Activated naive CD4-positive, alpha-beta T cell treated with anti-CD3 and anti-CD28 coated beads, Interleukin-2, amount 50 U/mL, for 16 hours (primary cell): ENCODE measurements around the gene TMEM150C.

Source experiments
- DNase-seq: peaks from one replicate; pipeline ENCODE4 v3.0.0-alpha.2; 2020

TMEM150C gene

DNA sequence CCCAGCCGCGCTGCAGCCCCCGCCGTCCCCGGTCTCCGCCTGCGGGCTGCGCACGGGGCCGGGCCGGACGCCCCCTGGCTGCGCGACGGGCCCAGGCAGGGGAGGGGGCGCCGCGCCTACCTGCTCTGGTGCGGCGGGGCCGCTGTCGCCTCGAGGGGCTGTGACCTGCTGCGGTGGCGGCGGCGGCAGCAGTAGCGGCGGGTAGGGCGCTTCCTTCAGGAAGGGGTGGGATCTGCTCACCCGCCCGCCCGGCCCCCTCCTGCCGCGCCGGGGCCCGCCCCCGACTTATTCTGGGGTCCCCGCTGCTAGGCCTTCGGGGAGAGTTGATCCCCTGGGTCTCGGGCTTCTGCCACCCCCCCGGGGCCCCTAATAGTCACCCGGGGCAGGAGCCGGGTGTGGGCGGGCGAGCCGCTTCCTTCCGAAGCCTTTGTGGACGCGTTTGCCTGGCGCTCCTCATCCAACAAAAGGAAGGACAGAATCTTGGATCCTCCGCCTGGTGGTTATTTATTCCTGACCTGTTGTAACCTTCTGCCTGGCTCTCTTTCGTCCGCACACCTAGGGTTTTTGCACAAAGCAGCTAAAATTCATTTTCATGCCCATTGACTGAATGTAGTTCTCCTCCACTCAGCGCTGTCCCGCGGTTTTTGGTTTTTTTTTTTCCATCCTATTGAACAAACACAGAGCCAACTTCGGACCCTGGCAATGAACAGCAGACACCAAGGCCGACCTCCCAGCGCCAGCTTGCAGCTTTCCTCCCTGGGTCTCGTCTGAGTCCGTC, at the start of gene TMEM150C:
Gene TMEM150C, minus strand, starts transcription at position 203 of the 778 bp plus-strand sequence. CDS start 57,331 bp downstream, outside the sequence.
- no peak for DNase-seq

GRCh38 chr4:82611527-82611926, 49.7 kb upstream of the TMEM150C start:
- DNase-seq, result no peak

- no peak for DNase-seq
These were observed 48.3 kb upstream of the TMEM150C start for GRCh38 chr4:82610041-82610440.

- no peak for DNase-seq
These were observed 44.8 kb upstream of the TMEM150C start for GRCh38 chr4:82606622-82607021.

- DNase-seq, result no peak
These were observed 42.7 kb upstream of the TMEM150C start for GRCh38 chr4:82604522-82604921.

DNA sequence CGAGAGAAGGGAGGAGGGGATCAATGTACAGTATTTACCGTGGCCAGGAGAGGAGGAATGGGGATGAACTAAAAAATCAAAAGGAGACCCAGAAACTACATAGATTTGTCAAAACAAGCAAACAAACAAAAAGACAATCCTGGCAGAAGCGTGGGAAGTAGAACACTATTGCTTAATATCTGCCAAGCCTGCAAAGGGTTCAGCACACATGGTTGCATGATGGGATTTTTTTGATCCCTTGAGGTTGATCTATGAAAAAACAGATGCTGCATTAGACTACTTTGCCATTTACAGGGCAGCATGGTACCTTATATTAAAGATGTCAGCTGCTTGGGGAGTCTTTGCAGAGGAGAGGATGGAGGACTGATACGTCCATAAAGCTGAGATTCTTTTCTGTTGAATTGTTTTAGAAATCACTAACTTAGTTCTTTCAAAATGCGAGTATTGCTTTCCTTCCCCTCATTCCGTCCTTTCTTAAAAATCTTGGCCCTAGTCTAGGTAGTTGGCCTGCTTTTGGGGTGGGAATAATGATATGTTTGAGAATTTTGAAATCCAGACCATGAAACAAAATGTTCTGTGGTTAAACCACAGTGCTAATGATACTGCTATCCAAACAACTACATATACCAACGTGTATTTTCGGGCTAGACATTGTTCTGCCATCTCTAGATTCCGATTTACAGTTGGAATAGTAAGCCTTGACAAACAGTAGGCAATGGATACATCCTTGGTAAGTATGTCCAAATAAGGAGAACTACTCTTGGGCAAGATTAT, 39.6 kb upstream of the TMEM150C start:
- no peak for DNase-seq

DNA sequence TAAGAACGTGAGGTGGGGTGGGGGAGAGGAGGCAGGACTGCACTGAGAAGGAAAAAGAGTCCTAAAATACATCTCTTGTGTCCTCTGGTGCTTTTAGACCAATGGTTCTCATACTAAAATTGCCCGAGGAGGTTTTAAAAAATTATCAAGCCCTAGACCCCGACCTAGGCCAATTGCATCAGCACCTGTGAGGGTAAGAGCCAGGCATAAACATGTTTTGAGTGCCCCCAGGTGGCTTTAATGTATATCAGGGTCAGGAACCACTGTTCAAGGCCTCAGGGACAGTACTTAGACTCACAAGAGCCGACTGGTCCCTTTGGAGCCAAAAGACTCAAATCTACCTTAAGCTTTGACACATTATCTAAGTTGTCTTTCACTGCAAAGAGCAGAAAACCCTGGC, 37.5 kb upstream of the TMEM150C start:
- no peak for DNase-seq

- DNase-seq, result no peak
These were observed 32.7 kb upstream of the TMEM150C start for GRCh38 chr4:82594456-82594855.

GRCh38 chr4:82593411-82593810, 31.6 kb upstream of the TMEM150C start:
- DNase-seq, result no peak

DNA sequence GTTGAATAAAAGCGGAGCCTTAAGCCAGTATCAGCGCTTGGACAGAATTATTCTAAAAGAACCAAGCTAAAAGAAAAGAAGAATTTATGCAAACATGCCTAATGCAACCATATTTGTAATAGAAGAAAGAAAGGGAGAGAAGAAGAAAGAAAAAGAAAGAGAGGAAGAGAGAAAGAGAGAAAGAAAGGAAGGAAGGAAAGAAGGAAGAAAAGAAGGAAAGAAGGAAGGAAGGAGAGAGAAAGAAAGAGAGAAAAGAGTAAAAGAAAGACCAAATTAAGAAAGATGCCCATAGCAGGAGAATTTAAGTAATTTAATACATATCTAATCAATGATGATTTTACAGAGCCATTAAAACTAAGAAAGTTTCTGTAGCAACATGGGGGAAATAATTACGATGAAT, 30.9 kb upstream of the TMEM150C start:
- DNase-seq, result no peak

- DNase-seq, result no peak
These were observed 29.8 kb upstream of the TMEM150C start for GRCh38 chr4:82591592-82591991.

DNA sequence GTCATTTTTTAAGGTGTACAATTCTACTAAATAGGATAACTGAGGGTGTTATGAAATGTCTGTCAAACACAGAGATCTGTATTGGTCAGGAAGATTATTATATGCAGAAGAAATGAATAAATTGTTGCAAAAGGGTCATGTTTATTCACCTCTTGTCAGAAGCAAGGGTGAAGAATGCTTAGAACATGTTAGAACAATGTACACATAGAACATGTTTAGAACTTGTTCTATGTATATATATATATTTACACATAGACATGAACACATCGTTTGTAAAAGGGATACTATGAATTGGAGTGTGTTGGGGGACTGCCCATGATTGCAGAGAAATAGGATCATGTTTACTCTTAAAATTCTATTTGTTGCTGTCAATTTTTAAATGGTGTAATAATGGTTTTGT, 28.0 kb upstream of the TMEM150C start:
- DNase-seq, result no peak

GRCh38 chr4:82588771-82589270, 27.0 kb upstream of the TMEM150C start:
- no peak for DNase-seq

GRCh38 chr4:82587826-82588540, 26.2 kb upstream of the TMEM150C start:
- DNase-seq, result no peak

DNA sequence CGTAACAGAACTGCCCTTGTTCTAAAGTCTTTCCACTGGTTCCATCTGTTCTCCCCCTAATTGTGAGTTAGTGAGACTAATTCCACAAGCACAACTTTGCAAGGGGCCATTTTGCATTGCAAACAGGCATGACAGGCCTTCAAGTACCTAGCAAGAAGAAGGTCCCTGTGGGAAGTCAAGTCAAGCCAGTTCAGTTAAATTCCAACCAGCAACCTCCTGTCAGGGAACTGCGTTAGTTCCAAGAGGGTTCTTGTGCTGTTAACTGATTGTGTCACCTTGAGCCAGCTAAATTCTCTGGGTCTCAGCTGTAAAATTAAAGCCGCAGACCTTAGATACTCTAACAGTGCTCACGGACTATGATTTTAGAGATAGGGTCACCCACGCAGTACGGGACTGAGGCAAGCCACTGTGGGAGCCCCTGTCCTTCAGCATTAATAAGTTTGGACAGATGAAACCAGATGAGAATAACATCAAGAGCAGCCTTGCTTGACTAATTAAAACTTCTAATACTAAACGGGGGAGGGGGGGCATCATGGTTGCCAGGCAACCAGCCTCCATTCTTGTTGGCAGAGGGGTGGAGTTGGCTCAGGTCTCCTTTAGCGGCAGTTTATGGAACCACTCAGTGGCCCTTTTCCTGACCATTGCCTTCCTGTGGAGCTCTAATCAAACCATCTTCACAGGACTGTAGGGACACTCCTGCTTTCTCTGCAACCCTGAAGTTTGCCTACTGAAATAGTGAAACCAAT, 24.1 kb upstream of the TMEM150C start:
- DNase-seq, result no peak

GRCh38 chr4:82584931-82585330, 23.1 kb upstream of the TMEM150C start:
- DNase-seq, result no peak

DNA sequence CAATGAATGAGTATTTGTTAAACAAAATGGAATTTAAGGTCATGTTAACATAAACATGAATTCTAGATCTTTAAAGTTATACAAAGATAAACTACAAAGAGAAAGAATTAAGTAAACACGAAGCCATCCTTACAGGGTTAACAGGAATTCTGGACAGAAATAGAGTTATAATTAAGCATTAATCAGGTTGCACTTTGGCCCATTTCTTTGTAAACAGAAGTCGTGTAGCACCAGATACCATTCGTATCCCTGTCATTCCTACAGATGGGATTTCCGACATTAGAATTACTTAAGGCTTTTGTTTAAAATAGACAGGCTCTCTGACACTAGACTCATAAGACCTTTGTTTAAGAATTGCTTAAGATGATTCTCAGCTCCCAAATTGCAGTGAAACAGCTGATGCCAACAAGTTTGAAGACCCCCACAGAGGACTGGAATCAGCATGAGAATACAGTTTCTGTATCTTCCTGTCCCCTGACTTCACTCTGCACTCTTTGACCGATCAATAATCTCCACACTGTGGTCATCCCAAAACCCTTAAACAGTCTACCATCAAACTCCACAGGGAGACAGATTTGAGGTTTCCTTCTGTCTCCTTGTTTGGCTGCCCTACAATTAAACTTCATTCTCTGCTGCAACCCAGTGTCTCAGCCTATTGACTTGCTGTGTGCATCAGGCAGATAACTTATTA, 22.3 kb upstream of the TMEM150C start:
- no peak for DNase-seq

DNA sequence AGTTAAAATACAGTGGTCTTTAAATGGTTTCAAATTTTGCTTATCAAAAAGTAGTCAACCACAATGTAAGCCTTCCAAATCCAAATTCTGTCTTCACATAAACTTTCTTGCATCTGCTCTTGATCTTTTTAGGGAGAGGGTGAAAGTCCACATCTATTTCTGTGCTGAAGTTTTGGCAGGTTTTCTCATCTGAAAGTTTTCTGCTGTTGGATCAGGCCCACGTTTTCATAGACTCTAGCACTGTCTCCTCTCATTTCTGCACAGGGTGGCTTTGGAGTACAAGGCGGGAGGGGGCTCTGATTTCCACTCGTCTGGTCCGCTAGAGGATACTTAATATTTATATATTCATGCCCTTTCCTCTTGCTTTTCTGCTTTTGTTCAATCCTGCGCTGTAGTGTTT, 18.1 kb upstream of the TMEM150C start:
- DNase-seq, result no peak

DNA sequence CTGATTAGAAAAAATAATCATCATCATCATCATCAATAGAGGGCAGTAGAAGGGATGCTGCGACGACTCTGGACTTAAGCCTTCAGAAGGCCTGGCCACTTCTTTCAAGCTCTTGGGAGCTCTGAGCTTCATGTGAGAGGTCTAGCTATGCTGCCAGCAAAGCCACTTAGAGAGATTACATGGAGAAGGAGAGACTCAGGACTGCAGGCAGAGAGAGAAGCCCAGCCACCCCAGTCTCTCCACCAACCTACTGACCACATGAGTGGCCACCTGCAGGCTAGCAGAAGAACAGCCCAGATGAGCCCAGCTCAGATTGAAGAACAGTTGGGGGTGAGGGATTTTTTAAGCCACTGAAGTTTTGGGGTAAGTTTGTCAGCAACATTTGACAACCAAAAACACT, 17.1 kb upstream of the TMEM150C start:
- DNase-seq, result no peak

DNA sequence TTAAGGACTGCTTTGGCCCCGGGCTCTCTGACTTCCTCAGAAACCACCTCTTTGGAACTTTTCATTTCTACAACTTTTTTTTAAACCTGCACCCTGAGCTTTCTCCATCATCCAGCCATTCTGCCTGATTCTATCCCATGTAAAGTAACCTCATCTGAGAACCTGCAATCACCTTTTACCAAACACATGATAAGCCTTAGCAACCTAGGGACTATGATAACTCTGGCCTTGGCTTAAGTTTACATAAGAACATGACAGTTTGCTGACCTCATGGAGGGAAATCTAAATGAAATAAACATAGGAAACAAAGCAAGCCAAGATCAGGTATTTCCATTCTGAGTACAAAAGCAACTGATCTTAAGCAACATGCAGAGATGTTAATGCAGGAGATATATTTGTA, 15.7 kb upstream of the TMEM150C start:
- no peak for DNase-seq

- DNase-seq, result no peak
These were observed 7.9 kb upstream of the TMEM150C start for GRCh38 chr4:82569727-82570126.

DNA sequence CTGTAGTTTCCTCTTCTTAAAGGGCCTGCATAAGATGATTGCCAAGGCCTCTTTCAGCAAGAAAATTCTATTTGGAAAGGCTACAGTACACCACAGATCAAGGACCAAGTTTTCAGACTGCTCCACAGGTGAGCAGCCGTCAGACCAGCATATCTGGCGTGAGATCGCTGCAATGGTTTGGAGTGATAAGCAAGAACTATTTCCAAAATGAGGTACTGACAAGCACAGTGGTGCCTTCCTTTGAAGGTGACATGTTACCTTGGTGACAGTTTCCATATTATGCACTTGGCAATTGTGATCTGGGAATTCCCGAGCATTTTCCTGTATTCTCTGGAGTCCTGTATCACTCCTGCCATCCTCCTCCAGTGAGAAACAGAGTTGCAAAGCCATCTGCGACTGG, 7.3 kb upstream of the TMEM150C start:
- DNase-seq, result no peak
